NK-92 treated with Interleukin-12 subunit alpha and Interleukin-12 subunit beta, amount 100 ng/mL, for 24 hours (cell line): ENCODE measurements around the gene F7.

ENCODE experiments used
- DNase-seq: peaks from one replicate; lab custom pipeline; 2025; lab: John Stamatoyannopoulos, UW

F7 gene

GRCh38 chr13:113118261-113119021 is 12.8 kb downstream of the F7 start:
- DNase-seq, result no peak

- DNase-seq, result no peak
Measured at GRCh38 chr13:113119166-113119821, 13.7 kb downstream of the F7 start.

GRCh38 chr13:113119822-113120189 is 14.2 kb downstream of the F7 start:
- DNase-seq, result no peak

- DNase-seq, result no peak
Measured at GRCh38 chr13:113120300-113121182, 14.9 kb downstream of the F7 start.

GRCh38 chr13:113121183-113121927 is 15.8 kb downstream of the F7 start:
- DNase-seq, result no peak

GRCh38 chr13:113121928-113122471 is 16.4 kb downstream of the F7 start:
- DNase-seq, result no peak

GRCh38 chr13:113122550-113123225 is 17.1 kb downstream of the F7 start, which contains the start of gene F10:
Gene F10 (plus strand): TSS chr13:113122799. CDS start chr13:113122856, 57 bp downstream.
- DNase-seq, result no peak

GRCh38 chr13:113123226-113124201 is 17.9 kb downstream of the F7 start:
- no peak for DNase-seq

- DNase-seq, result no peak
Measured at GRCh38 chr13:113124211-113124970, 18.8 kb downstream of the F7 start.

- no peak for DNase-seq
Measured at GRCh38 chr13:113125506-113126264, 20.1 kb downstream of the F7 start.

- DNase-seq, result no peak
Measured at GRCh38 chr13:113126265-113127150, 20.9 kb downstream of the F7 start.

- no peak for DNase-seq
Measured at GRCh38 chr13:113129480-113129879, 23.9 kb downstream of the F7 start.

GRCh38 chr13:113129921-113130750 is 24.5 kb downstream of the F7 start:
- DNase-seq, result no peak

- DNase-seq, result no peak
Measured at GRCh38 chr13:113135281-113135760, 29.7 kb downstream of the F7 start.

GRCh38 chr13:113137691-113138298 is 32.2 kb downstream of the F7 start:
- DNase-seq, result no peak
